Large intestine (tissue), 3 donors: ENCODE data around the gene RNF11. TPM values are rescaled to one million over a fixed set of nuclear protein-coding genes. Genes with fewer than 3 reads are reported as not detected.

Source experiments
- DNase-seq, 2 donors: peaks; one replicate each; pipeline versions ENCODE4 v3.0.0 to v3.0.0-alpha.2; 2013
- H3K27ac ChIP-seq: one replicate; pipeline ENCODE4 v1.5.1; 2013; ENCODE audit warnings: low read length
- H3K27me3 ChIP-seq: 2 replicates; pipeline ENCODE4 v1.6.1; 2013; ENCODE audit warnings: low read length; ENCODE audit not compliant: control insufficient read depth, insufficient read depth
- H3K36me3 ChIP-seq: 2 replicates; pipeline ENCODE4 v1.6.1; 2013; ENCODE audit warnings: low read length; ENCODE audit not compliant: control insufficient read depth, insufficient read depth
- H3K4me1 ChIP-seq: one replicate; pipeline ENCODE4 v1.6.1; 2013; ENCODE audit warnings: low read length; ENCODE audit not compliant: control insufficient read depth, insufficient read depth
- H3K4me3 ChIP-seq: one replicate; pipeline ENCODE4 v1.5.1; 2013; ENCODE audit warnings: low read length
- H3K9me3 ChIP-seq: one replicate; pipeline ENCODE4 v1.6.1; 2013; ENCODE audit warnings: mild to moderate bottlenecking, low read depth, low read length, moderate library complexity; ENCODE audit not compliant: control insufficient read depth
- WGBS: methylation state at CpG from one replicate; pipeline ENCODE4 v1.1.5; 2013; ENCODE audit warnings: low lambda C conversion rate; ENCODE audit not compliant: insufficient coverage; 5-methylcytosine and 5-hydroxymethylcytosine counted together
- polyA plus RNA-seq: library from polyadenylated mRNA; unstranded; fragments of 120-200 nt; gene quantifications from one replicate; pipeline ENCODE4 v1.2.1, GENCODE V29; 2013

Gene RNF11
- polyA plus RNA-seq, 1 donor: 80.0 TPM

DNA sequence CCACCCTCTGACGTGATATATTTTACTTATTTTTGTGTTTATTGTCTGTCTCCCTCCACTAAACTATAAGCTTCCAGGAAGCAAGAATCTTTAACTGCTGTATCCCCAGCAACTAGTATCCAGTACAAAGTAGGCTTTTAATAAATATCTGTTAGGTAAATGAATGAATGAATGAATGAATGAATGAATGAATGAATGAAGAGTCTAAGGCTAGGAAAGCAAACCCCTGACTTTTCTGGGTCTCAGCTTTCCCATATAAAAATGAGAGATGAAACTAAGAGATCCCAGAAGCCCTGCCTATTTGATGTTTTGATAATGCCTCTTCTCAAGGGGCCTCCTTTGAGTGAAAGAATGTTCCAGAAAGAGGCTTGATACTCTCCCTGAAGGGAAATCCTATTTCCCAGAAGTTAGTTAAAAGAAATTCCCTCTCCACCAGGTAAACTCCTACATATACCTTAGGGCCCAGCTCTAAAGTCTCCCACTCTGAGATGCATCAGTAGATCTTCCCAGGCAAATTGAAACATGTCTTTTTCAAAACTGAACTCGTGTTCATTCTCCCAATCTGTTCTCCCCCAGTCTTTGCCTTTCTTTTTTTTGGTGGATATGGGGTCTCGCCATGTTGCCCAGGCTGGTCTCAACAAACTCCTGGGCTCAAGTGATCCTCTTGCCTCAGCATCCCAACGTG, 86.5 kb downstream of the RNF11 start:
- no peak overlapping the region for H3K4me3 ChIP-seq
- no peaks in the 10 kb centered on the region for H3K36me3 ChIP-seq
- H3K9me3 ChIP-seq: no peaks in the 10 kb centered on the region
- DNase-seq: no peak
- WGBS: 89% methylated on average over 1 of the region's 4 CpGs
- H3K27ac ChIP-seq: no peak overlapping the region
- H3K27me3 ChIP-seq: no peaks in the 10 kb centered on the region
- H3K4me1 ChIP-seq: peaks cover 4% of the 10 kb centered on the region

Other genes starting within 250 kb of the RNF11 start
- not detected for gene C1orf185, start 134.0 kb upstream of the RNF11 start, polyA plus RNA-seq
- gene TTC39A, start 94.3 kb downstream of the RNF11 start, polyA plus RNA-seq: 19.2 TPM